Stimulated activated CD4-positive, alpha-beta T cell treated with anti-CD3 and anti-CD28 coated beads, TNF-alpha, amount 100 ng/mL, for 24 hours (primary cell): ENCODE results near the gene PCLAF.
"Not testable (repeated sequence)": the region's sequence is repeated elsewhere in the genome, so short reads cannot be mapped to it uniquely, and the experiment has no call there.

ENCODE experiments used
- DNase-seq, 3 experiments: peaks; one replicate each; pipeline ENCODE4 v3.0.0-alpha.2; 2020; ENCODE audit warnings: low read depth in 3 of 3

PCLAF gene, protein sequence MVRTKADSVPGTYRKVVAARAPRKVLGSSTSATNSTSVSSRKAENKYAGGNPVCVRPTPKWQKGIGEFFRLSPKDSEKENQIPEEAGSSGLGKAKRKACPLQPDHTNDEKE

GRCh38 chr15:64381000-64381751 is at the start of gene PCLAF:
Gene PCLAF, minus strand, starts transcription at chr15:64381441. Its CDS starts 70 bp downstream, at chr15:64381371.
- peak; percentile 87 to 96 (median 88) for DNase-seq

- DNase-seq: peak in 1 of 3 experiments; percentile 1
Measured at GRCh38 chr15:64430000-64430735, 48.9 kb upstream of the PCLAF start.

DNA sequence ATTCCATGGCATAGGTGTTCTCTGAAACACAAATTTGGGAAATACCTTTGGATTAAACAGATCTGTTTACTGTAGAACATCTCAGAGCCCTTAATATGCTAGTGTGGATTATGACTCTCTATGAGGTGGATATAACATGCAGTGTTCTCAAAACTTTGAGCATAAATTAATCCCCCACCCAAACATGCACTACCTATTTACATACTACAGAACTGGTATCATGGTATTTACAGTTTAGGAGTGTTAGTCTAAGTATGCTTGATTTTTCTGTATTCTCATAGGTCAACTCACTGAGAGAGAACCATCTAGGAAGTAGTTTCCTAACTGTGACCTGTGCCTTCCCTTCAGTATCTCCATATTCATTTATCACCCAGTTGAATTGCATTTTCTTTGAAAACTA is 48.2 kb upstream of the PCLAF start:
- peak in 1 of 3 experiments; percentile 15 for DNase-seq

DNA sequence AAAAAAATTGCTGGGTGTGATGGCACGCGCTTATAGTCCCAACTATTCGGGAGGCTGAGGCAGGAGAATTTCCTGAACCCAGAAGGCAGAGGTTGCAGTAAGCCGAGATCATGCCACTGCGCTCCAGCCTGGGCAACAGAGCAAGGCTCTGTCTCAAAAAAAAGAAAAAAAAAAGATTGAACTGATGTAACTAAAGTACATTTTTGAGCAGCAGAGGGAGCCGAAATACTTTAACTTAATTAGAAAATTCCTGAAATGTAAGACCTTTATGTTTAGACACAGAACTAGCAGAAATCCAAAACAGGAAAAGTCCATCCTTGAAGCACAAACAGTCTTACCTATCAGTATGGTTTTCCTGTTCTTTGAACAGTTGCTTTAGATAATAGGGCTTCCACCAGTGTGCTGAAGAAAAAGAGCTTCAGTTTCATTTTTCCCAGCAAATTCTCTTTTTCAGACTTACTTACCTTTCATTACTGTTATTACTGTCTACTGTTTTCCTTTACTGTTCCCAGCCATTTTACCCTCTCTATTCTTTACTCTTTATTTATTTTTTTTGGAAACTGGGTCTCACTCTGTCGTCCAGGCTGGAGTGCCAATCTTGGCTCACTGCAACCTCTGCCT is 45.7 kb upstream of the PCLAF start:
- no peak for DNase-seq

DNA sequence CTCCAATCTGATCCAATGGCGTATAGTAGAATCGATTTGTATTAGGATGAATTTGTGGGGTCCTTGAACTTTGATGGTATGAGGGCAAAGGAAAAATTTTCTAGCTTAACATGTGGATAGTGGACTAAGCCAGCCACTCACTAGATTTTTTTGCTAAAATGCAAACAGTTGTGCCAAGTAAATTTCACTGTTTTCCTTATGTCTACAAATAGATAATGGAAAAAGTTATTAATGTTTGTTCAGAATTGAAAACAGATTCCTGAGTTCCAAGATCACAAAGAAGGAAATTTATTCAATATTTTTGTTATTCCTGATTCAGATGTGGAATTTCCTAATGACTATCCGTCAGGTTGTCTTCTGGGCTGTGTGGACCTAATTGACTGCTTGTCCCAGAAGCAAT is 44.0 kb upstream of the PCLAF start:
- no peak for DNase-seq

GRCh38 chr15:64423970-64424369 is 42.7 kb upstream of the PCLAF start:
- DNase-seq: no peak

GRCh38 chr15:64422697-64423096 is 41.5 kb upstream of the PCLAF start:
- no peak for DNase-seq

DNA sequence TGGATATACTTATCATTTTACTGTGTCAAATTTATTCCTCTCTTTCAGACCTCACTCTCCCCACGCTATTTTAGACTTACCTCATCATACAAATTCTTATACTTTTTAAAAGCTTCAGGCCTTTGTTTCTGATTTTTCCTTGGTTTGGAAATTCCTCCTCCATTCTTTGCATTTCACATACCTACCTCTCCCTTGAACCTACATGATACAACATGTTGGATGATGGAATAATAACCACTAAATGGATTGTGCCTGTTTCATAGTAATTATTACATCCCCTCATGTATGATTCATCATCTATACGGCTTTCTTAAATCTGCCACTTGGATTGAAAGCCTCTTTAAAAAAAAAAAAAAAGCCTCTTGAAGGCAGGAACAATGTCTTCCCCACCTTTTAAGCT is 31.0 kb upstream of the PCLAF start:
- no peak for DNase-seq

- DNase-seq: no peak
Measured at GRCh38 chr15:64400583-64400982, 19.3 kb upstream of the PCLAF start.

- DNase-seq: no peak
Measured at GRCh38 chr15:64398575-64398974, 17.3 kb upstream of the PCLAF start.

GRCh38 chr15:64396789-64397188 is 15.5 kb upstream of the PCLAF start:
- no peak for DNase-seq

GRCh38 chr15:64392471-64392870 is 11.2 kb upstream of the PCLAF start:
- DNase-seq: not testable (repeated sequence)

- no peak for DNase-seq
Measured at GRCh38 chr15:64389036-64389435, 7.8 kb upstream of the PCLAF start.

GRCh38 chr15:64387562-64388168 is 6.4 kb upstream of the PCLAF start, which contains the start of gene TRIP4:
Gene TRIP4, plus strand, starts transcription at chr15:64387836. Its CDS starts 28 bp downstream, at chr15:64387864.
- DNase-seq: peak; percentile 92 to 96 (median 94)

- no peak for DNase-seq
Measured at GRCh38 chr15:64386291-64386690, 5.0 kb upstream of the PCLAF start.

DNA sequence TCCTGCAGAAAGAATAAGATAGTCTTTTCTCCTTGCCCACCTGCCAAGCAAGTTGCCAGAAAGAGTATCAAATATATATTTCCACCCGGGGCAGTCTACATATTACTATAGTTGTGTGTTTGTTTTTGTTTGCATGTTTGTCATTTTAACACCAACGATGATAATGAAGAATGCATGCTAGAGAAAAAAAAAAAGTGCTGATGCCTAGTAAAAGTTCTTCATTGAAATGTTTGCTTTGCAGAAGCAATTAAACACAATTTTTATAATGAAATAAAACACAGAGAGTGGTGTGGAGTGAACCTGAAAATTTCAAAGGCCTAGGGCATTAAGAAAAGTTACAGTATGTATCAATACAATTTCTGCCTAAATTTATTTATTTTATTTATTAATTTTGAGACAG is 2.5 kb upstream of the PCLAF start:
- no peak for DNase-seq

DNA sequence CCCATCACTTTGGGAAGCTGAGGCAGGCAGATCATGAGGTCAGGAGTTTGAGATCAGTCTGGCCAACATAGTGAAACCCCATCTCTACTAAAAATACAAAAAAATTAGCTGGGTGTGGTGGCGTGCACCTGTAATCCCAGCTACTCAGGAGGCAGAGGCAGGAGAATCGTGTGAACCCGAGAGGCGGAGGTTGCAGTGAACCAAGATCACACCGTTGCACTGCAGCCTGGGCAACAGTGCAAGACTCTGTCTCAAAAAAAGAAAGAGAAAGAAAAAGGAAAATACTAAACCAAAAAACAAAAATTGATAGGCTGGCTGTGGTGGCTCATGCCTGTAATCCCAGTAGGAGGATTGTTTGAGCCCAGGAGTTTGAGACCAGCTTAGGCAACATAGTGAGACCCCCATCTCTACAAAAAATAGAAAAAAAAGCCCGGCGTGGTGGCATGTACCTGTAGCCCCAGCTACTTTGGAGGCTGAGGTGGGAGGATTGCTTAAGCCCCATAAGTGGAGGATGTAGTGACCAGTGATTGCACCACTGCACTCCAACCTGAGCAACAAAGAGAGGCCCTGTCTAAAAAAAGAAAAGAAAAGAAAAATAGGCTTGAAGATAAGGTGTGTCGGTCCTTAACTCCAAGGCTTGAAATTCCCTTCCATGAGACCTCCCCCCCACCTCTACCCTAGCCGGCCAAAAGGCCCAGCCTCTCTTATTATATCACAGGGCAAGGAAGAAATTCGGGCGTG is 941 bp downstream of the PCLAF start:
- not testable (repeated sequence) for DNase-seq

GRCh38 chr15:64379216-64379960 is 1.9 kb downstream of the PCLAF start:
- no peak for DNase-seq

- no peak for DNase-seq
Measured at GRCh38 chr15:64373360-64373759, 7.9 kb downstream of the PCLAF start.

DNA sequence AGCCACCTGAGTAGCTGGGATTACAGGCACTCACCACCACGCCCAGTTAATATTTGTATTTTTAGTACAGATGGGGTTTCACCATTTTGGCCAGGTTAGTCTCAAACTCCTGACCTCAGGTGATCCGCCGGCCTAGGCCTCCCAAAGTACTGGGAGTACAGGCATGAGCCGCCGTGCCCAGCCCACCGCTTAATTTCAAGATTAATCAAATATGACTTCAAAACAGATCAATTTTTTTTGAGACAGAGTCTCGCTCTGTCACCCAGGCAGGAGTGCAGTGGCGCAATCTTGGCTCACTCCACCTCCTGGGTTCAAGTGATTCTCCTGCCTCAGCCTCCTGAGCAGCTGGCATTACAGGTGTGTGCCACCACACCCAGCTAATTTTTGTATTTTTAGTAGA is 9.9 kb downstream of the PCLAF start:
- not testable (repeated sequence) for DNase-seq
